ENCODE data around the gene TMEM187. TPM values are rescaled to one million over a fixed set of nuclear protein-coding genes. Genes with fewer than 3 reads are reported as not detected.

The TMEM187 gene
- total RNA-seq, 4 donors from 2014 or later, result 3.6 to 6.9 (median 6.1) TPM

DNA sequence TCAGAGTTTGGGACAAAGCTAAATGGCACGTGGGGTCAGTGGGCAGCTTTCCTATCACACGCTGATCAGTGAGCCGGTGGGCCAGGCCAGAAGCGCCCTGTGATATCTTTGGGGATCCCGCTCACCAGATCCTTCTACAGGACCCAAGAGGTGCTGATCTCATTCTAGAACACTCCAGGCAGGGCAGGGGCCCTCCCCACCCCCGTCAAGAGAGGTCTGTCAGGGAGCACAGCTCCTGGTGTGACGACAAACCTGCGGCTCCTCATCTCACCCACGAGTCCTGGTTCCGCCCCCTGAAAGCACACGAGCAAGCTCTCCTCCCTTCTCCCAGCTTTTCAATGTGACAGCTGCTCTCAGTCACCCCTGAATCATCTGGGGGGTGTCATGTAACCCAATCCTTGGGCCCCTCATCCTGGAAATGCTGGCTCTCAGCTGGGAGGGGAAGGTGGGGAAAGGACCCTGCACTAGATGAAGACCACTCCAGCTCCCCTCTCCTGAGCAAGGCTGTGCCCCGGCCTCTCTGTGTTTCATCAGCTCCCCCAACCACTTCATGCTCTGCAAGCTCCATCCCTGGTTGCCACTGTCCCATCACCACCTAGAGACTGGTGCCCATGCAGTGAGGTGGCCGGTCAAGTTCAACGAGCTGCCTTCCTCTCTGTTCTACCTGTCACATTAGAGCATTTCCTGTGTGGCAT lies 5.6 kb upstream of the TMEM187 start:
- no peak for DNase-seq (ENCODE audit: extremely low spot score)
- peak overlapping the region in 1 of 4 donors; percentile 16 for H3K4me3 ChIP-seq
- peaks cover 3 to 26% (median 23%) of the 10 kb centered on the region in 4 donors for H3K36me3 ChIP-seq
- no peaks in the 10 kb centered on the region for H3K9me3 ChIP-seq
- peaks cover 41 to 62% (median 54%) of the 10 kb centered on the region in 4 donors for H3K4me1 ChIP-seq
- no peaks in the 10 kb centered on the region for H3K27me3 ChIP-seq
- intact Hi-C loops (cut with DNase I), result no loop called here
- WGBS, result 69% methylated on average over 9 of the region's 14 CpGs
- H3K27ac ChIP-seq (replicated peaks in 1 of 4), result peak overlapping the region; percentile 95 to 99 (median 98)
- TF ChIP-seq, protein P1, sequence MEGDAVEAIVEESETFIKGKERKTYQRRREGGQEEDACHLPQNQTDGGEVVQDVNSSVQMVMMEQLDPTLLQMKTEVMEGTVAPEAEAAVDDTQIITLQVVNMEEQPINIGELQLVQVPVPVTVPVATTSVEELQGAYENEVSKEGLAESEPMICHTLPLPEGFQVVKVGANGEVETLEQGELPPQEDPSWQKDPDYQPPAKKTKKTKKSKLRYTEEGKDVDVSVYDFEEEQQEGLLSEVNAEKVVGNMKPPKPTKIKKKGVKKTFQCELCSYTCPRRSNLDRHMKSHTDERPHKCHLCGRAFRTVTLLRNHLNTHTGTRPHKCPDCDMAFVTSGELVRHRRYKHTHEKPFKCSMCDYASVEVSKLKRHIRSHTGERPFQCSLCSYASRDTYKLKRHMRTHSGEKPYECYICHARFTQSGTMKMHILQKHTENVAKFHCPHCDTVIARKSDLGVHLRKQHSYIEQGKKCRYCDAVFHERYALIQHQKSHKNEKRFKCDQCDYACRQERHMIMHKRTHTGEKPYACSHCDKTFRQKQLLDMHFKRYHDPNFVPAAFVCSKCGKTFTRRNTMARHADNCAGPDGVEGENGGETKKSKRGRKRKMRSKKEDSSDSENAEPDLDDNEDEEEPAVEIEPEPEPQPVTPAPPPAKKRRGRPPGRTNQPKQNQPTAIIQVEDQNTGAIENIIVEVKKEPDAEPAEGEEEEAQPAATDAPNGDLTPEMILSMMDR (IDR thresholded peaks at IDR 0.05), result no peak
- TF ChIP-seq POLR2AphosphoS5 (IDR thresholded peaks at IDR 0.05) (no peak), EP300 (IDR thresholded peaks at IDR 0.05) (no peak), POLR2A (IDR thresholded peaks at IDR 0.05; ENCODE audit: low read depth) (no peak)

DNA sequence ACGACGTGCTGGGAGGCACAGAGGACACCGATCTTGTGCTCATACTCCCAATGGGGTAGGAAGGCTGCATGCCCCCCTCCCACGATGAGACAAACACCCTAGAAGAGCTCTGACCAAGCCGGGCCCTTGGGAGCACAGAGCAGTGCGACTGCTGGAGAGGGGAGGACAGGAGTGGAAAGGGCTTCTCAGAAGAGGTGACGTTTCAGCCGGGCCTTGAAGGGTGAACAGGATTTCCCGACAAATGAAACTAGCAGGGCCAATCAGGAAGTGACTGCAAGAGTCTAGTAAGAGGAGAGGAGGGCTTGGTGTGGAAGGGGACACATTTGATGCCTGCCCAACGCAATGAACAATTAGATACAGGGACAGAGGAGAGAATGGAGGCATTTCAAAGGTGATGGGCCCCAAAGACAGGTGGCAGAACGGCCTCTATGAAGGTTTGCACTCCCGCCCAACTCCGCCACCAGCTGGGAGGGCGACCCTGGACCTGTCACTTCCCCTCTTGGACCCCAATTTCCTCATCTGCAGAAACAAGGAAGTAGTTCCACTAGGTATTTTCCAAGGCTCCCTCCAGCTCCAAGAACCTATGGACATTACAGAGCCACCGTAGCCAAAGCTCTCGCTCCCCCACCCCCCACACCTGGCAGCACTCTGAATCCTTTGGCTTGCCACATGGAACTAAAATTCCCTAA lies 4.9 kb upstream of the TMEM187 start:
- no peaks in the 10 kb centered on the region for H3K27me3 ChIP-seq
- intact Hi-C loops (cut with DNase I), result no loop called here
- H3K27ac ChIP-seq (replicated peaks in 1 of 4), result peak overlapping the region; percentile 95 to 99 (median 98)
- DNase-seq (ENCODE audit: extremely low spot score), result no peak
- WGBS, result 67% methylated on average over 16 of the region's 16 CpGs
- H3K9me3 ChIP-seq, result no peaks in the 10 kb centered on the region
- TF ChIP-seq POLR2A (IDR thresholded peaks at IDR 0.05; ENCODE audit: low read depth) (no peak), POLR2AphosphoS5 (IDR thresholded peaks at IDR 0.05) (no peak), EP300 (IDR thresholded peaks at IDR 0.05) (no peak)
- TF ChIP-seq, protein P1 (IDR thresholded peaks at IDR 0.05), result no peak
- H3K4me3 ChIP-seq, result peak overlapping the region in 1 of 4 donors; percentile 16
- peaks cover 0 to 19% (median 16%) of the 10 kb centered on the region in 4 donors for H3K36me3 ChIP-seq
- H3K4me1 ChIP-seq, result peaks cover 41 to 62% (median 54%) of the 10 kb centered on the region in 4 donors

DNA sequence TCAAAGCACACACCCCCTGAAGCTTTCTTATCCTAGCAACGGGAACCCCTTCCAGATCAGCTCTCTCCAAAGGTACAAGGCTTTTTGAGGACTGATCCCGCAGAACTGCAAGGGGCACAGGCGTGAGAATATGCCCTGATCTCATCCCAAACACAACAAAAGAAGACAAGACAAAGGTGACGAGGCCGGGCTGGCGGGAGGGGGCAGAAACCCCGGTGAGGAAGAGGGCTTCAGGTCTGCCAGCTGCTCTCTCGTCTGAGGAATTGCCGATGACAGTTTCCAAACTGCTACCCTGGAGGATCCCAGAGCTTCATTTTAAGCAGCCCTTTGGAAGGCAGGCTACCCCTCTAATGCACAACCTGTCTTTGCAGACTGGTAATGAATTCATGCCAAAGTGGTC lies 4.3 kb upstream of the TMEM187 start:
- WGBS, result 57% methylated on average over 9 of the region's 9 CpGs
- TF ChIP-seq POLR2A (IDR thresholded peaks at IDR 0.05; ENCODE audit: low read depth), result no peak
- Histone ChIP-seq H3K9me3 (no peaks in the 10 kb centered on the region), H3K4me3 (peak overlapping the region; percentile 65 to 81 (median 72)), H3K27ac (replicated peaks in 1 of 4) (peak overlapping the region; percentile 95 to 99 (median 98)), H3K36me3 (peaks cover 0 to 13% (median 11%) of the 10 kb centered on the region in 4 donors), H3K4me1 (peaks cover 42 to 64% (median 55%) of the 10 kb centered on the region in 4 donors), H3K27me3 (no peaks in the 10 kb centered on the region)
- no peak for DNase-seq (ENCODE audit: extremely low spot score)
- intact Hi-C loops (cut with DNase I), result no loop called here

DNA sequence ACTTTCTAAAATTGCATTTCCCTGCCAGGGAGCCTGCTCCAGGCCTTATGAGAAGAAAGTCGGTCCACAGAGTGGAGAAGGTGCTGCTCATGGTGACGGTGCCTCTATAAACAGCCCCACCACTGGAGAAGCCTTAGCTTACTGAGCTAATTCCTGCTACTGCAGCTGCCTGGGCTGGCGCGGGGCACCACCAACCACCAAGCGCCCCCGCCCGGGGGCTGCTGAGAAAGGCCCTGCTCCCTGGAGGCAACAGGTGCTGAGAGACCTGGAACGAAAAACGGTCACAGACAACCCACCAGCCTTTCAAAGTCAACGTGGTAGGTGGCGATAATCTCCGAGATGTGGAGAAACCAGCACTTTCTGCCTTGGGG lies 3.8 kb upstream of the TMEM187 start:
- Histone ChIP-seq H3K27ac (replicated peaks in 1 of 4) (peak overlapping the region; percentile 95 to 99 (median 98)), H3K4me3 (peak overlapping the region; percentile 65 to 81 (median 72)), H3K4me1 (peaks cover 47 to 68% (median 60%) of the 10 kb centered on the region in 4 donors), H3K9me3 (no peaks in the 10 kb centered on the region), H3K36me3 (peaks cover 0 to 8% (median 6%) of the 10 kb centered on the region in 4 donors), H3K27me3 (no peaks in the 10 kb centered on the region)
- DNase-seq (ENCODE audit: extremely low spot score), result no peak
- intact Hi-C loops (cut with DNase I), result no loop called here
- TF ChIP-seq EP300 (IDR thresholded peaks at IDR 0.05) (no peak), POLR2AphosphoS5 (IDR thresholded peaks at IDR 0.05) (no peak), POLR2A (IDR thresholded peaks at IDR 0.05; ENCODE audit: low read depth) (no peak)
- TF ChIP-seq, protein P1 (IDR thresholded peaks at IDR 0.05), result no peak
- WGBS, result 50% methylated on average over 9 of the region's 12 CpGs
